K562 (cell line): ENCODE results near the gene LYPLA2. TPM values are rescaled to one million over a fixed set of nuclear protein-coding genes. Genes with fewer than 3 reads are reported as not detected.

Experiments
- CCNT2 ChIP-seq: IDR thresholded peaks from 2 replicates; pipeline ENCODE4 v1.6.1; 2011; ENCODE audit warnings: borderline replicate concordance, low read depth, mild to moderate bottlenecking, moderate library complexity, mixed read lengths, low read length; ENCODE audit not compliant: insufficient read length; ENCODE audit errors: extremely low read depth
- CREM ChIP-seq: IDR thresholded peaks from 2 replicates; pipeline ENCODE4 v1.6.1; 2014; ENCODE audit warnings: antibody characterized with exemption, low read depth
- E2F3 ChIP-seq: fragments of 250-450 bp; sonication (Bioruptor Pico); IDR thresholded peaks from 2 replicates; pipeline ENCODE4 v1.4.0; 2020; ENCODE audit warnings: mild to moderate bottlenecking
- ELF1 ChIP-seq: fragments of 200-800 bp; sonication (Bioruptor generic); IDR thresholded peaks from 2 replicates; pipeline ENCODE4 v1.6.1; 2016; ENCODE audit warnings: missing genetic modification characterization, missing compliant biosample characterization
- KAT7 ChIP-seq: sonication (generic); formaldehyde crosslinking; IDR thresholded peaks from 2 replicates; pipeline ENCODE4 v1.8.0; 2022; ENCODE audit warnings: missing genetic modification reagents, mild to moderate bottlenecking, borderline replicate concordance
- KLF16 ChIP-seq: IDR thresholded peaks from 2 replicates; pipeline ENCODE4 v1.6.1; 2016; ENCODE audit warnings: antibody characterized with exemption
- MAZ ChIP-seq, 2 experiments: fragments of 450-650 bp in 1 of 2; sonication (generic) in 1 of 2; formaldehyde crosslinking; IDR thresholded peaks in 1 of 2; conservative IDR thresholded peaks in 1 of 2; 2 replicates each; pipeline versions ENCODE4 v1.4.0 to v1.5.0; 2020; ENCODE audit warnings: mild to moderate bottlenecking in 1 of 2, missing genetic modification reagents in 1 of 2
- MCM7 ChIP-seq, 2 experiments: fragments of 450-650 bp; IDR thresholded peaks; 2 replicates each; pipeline ENCODE4 v1.6.1; 2016 to 2018
- NFIC ChIP-seq: fragments of 450-650 bp; IDR thresholded peaks from 2 replicates; pipeline ENCODE4 v1.6.1; 2017; ENCODE audit warnings: mild to moderate bottlenecking, inconsistent platforms
- OTX1 ChIP-seq: fragments of 450-650 bp; formaldehyde crosslinking; IDR thresholded peaks from 2 replicates; pipeline ENCODE4 v1.4.0; 2022; ENCODE audit warnings: mild to moderate bottlenecking
- PHTF2 ChIP-seq: fragments of 250-450 bp; sonication (Bioruptor Pico); IDR thresholded peaks from 2 replicates; pipeline ENCODE4 v1.5.0; 2021; ENCODE audit warnings: mild to moderate bottlenecking
- RB1 ChIP-seq: fragments of 450-650 bp; IDR thresholded peaks from 2 replicates; pipeline ENCODE4 v1.6.1; 2017; ENCODE audit warnings: low read depth, mild to moderate bottlenecking
- RBM22 ChIP-seq: fragments of 200-400 bp; formaldehyde crosslinking; IDR thresholded peaks from 2 replicates; pipeline ENCODE4 v1.6.1; 2018; ENCODE audit warnings: low read length, low read depth; ENCODE audit not compliant: poor library complexity, severe bottlenecking
- THRAP3 ChIP-seq: fragments of 450-650 bp; IDR thresholded peaks from 2 replicates; pipeline ENCODE4 v1.6.1; 2016; ENCODE audit warnings: mild to moderate bottlenecking, inconsistent platforms, borderline replicate concordance
- ZC3H4 ChIP-seq: sonication (generic); formaldehyde crosslinking; IDR thresholded peaks from 2 replicates; pipeline ENCODE4 v1.9.0; 2021; ENCODE audit warnings: missing genetic modification reagents, borderline replicate concordance
- ZFP36 ChIP-seq: fragments of 150-350 bp; IDR thresholded peaks from 2 replicates; pipeline ENCODE4 v1.6.1; 2018; ENCODE audit warnings: low read length, low read depth; ENCODE audit not compliant: partially characterized antibody
- polyA plus RNA-seq, 8 experiments: library from polyadenylated mRNA; depleted of rRNA in 4 of 8; stranded (reverse) in 5 of 8; unstranded in 3 of 8; fragments of >200 nt; fragmentation: Nextera tagmentation in 2 of 8; fragmentation: Illumina TruSeq in 1 of 8; extraction: Ambion mirVana in 2 of 8; extraction: Trizol in 1 of 8; gene quantifications; 2 replicates each; pipeline versions ENCODE4 v1.2.1 to v1.2.3, GENCODE V29; 2011 to 2014; ENCODE audit warnings: inconsistent platforms in 1 of 8, missing spikeins in 1 of 8
- total RNA-seq, 7 experiments: library from RNA; depleted of rRNA in 6 of 7; stranded (reverse); fragments of >200 nt in 6 of 7; fragmentation: Illumina TruSeq in 2 of 7; extraction: Trizol in 2 of 7; gene quantifications; 2 replicates each; pipeline versions ENCODE4 v1.2.1 to v1.2.3, GENCODE V29; 2011 to 2021; ENCODE audit warnings: low replicate concordance in 1 of 7
- TF ChIP-seq, protein P1 (sequence below): fragments of 200-800 bp; sonication (Bioruptor generic); IDR thresholded peaks from 2 replicates; pipeline ENCODE4 v1.6.1; 2016; ENCODE audit warnings: missing genetic modification characterization, missing compliant biosample characterization
- TF ChIP-seq, protein P2 (sequence below): fragments of 450-650 bp; IDR thresholded peaks from 2 replicates; pipeline ENCODE4 v1.6.1; 2018; ENCODE audit warnings: mild to moderate bottlenecking, low read depth; ENCODE audit not compliant: partially characterized antibody
- TF ChIP-seq, protein P3 (sequence below): fragments of 250-450 bp; sonication (Bioruptor Pico); IDR thresholded peaks from 2 replicates; pipeline ENCODE4 v1.6.1; 2021; ENCODE audit warnings: mild to moderate bottlenecking

The LYPLA2 gene
- total and polyA plus RNA-seq, 9 of the 15 experiments (the other 6 are each of a cell fraction or from before 2014, with no cell fraction given) = 3.9 to 128 (median 60.1) TPM

DNA sequence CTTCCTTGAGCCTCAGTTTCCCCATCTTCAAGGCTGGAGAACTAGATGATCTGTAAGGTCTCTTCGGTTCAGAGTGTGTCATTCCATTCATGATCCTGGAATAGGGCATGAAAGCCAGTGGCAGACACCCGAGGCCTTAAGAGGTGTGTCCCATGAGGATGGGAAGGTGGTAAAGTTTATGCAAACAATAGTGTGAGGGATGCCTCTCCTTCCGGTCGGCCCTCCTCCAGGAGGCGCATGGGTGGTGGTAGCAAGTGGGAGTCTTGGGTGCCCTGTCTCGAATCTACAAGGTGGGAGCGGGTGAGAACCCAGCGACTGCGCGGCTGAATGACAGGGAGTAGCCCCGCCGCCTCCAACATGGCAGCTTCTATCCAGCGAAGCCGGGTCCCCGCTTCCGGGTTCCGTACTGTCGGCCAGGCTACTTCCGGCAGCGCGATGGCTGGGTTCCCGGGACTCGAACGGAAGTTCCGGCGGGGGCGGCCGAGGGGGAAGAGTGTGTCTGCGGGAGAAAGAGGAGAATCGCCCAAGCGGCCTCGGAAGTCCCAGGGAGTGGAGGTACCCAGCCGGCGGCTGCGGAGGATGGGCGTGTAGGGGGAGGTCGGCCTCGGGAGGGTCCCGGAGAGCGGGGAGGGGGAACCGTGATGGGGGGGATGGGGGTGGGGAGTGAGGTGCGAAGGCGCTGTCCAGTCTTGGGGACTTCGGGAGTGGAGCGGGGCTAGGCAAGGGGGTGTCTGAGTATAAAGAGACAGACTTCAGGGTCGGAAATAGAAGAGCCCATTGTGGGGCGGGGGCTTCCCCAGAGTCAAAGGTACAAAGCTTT, at the start of gene LYPLA2 (continued):
- TF ChIP-seq, protein P1, sequence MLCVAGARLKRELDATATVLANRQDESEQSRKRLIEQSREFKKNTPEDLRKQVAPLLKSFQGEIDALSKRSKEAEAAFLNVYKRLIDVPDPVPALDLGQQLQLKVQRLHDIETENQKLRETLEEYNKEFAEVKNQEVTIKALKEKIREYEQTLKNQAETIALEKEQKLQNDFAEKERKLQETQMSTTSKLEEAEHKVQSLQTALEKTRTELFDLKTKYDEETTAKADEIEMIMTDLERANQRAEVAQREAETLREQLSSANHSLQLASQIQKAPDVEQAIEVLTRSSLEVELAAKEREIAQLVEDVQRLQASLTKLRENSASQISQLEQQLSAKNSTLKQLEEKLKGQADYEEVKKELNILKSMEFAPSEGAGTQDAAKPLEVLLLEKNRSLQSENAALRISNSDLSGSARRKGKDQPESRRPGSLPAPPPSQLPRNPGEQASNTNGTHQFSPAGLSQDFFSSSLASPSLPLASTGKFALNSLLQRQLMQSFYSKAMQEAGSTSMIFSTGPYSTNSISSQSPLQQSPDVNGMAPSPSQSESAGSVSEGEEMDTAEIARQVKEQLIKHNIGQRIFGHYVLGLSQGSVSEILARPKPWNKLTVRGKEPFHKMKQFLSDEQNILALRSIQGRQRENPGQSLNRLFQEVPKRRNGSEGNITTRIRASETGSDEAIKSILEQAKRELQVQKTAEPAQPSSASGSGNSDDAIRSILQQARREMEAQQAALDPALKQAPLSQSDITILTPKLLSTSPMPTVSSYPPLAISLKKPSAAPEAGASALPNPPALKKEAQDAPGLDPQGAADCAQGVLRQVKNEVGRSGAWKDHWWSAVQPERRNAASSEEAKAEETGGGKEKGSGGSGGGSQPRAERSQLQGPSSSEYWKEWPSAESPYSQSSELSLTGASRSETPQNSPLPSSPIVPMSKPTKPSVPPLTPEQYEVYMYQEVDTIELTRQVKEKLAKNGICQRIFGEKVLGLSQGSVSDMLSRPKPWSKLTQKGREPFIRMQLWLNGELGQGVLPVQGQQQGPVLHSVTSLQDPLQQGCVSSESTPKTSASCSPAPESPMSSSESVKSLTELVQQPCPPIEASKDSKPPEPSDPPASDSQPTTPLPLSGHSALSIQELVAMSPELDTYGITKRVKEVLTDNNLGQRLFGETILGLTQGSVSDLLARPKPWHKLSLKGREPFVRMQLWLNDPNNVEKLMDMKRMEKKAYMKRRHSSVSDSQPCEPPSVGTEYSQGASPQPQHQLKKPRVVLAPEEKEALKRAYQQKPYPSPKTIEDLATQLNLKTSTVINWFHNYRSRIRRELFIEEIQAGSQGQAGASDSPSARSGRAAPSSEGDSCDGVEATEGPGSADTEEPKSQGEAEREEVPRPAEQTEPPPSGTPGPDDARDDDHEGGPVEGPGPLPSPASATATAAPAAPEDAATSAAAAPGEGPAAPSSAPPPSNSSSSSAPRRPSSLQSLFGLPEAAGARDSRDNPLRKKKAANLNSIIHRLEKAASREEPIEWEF (CRISPR knock-in tag) = no peak
- TF ChIP-seq KLF16 (no peak), OTX1 (CRISPR knock-in tag) (peak; percentile 10; the same call in 1 of the 2 replicates), KAT7 (CRISPR knock-in tag) (0 out of 2 replicates have a peak, but pooled peaks have one; percentile 19), E2F3 (CRISPR knock-in tag) (peak; percentile 68), PHTF2 (CRISPR knock-in tag) (no peak), CREM (peak; percentile 73), CCNT2 (no peak), THRAP3 (no peak; the same call in 1 of the 2 replicates), MCM7 (IDR thresholded peaks at IDR 0.05) (no peak), RB1 (peak; percentile 50; the same call in 1 of the 2 replicates), ELF1 (tag) (peak; percentile 99), ZFP36 (no peak), ZC3H4 (CRISPR knock-in tag) (peak; percentile 82; the same call in 1 of the 2 replicates), MAZ (CRISPR knock-in tag; conservative IDR thresholded peaks at IDR 0.05 in 1 of 2, IDR thresholded peaks at IDR 0.05 in 1 of 2) (peak; percentile 82 to 85), NFIC (peak; percentile 73), RBM22 (peak; percentile 86)
- TF ChIP-seq, protein P2, sequence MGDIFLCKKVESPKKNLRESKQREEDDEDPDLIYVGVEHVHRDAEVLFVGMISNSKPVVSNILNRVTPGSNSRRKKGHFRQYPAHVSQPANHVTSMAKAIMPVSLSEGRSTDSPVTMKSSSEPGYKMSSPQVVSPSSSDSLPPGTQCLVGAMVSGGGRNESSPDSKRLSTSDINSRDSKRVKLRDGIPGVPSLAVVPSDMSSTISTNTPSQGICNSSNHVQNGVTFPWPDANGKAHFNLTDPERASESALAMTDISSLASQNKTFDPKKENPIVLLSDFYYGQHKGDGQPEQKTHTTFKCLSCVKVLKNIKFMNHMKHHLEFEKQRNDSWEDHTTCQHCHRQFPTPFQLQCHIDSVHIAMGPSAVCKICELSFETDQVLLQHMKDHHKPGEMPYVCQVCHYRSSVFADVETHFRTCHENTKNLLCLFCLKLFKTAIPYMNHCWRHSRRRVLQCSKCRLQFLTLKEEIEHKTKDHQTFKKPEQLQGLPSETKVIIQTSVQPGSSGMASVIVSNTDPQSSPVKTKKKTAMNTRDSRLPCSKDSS = no peak
- TF ChIP-seq, protein P3, sequence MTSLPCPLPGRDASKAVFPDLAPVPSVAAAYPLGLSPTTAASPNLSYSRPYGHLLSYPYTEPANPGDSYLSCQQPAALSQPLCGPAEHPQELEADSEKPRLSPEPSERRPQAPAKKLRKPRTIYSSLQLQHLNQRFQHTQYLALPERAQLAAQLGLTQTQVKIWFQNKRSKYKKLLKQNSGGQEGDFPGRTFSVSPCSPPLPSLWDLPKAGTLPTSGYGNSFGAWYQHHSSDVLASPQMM = no peak
